ENCODE data around the gene HEMGN. TPM values are rescaled to one million over a fixed set of nuclear protein-coding genes. Genes with fewer than 3 reads are reported as not detected.

HEMGN gene
- total RNA-seq, 2 experiments from 2014 or later, result 1.2 to 1.4 TPM

DNA sequence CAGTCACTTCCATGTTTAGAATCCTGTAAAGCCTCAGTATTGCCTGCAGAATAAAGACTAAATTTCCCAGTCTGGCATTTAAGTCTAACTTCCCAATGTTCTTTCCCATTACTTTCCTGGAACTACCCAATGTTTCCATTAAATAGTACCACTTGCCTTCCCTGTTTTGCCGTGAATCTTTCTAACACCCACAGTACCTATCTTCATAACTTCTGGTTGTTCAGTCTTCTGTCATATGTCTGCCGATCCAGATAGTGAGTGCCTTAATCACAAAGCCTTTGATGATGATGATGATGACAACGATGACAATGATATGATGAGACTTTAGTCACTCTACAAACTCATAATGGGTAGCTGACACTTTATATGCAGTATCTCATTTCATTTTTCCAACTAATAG is 6.6 kb upstream of the HEMGN start:
- no peaks in the 10 kb centered on the region for H3K27me3 Mint-ChIP-seq
- DNase-seq, result no peak
- H3K4me1 Mint-ChIP-seq (ENCODE audit: low read depth), result no peaks in the 10 kb centered on the region
- ATAC-seq, result no peak
- TF ChIP-seq, protein P1, sequence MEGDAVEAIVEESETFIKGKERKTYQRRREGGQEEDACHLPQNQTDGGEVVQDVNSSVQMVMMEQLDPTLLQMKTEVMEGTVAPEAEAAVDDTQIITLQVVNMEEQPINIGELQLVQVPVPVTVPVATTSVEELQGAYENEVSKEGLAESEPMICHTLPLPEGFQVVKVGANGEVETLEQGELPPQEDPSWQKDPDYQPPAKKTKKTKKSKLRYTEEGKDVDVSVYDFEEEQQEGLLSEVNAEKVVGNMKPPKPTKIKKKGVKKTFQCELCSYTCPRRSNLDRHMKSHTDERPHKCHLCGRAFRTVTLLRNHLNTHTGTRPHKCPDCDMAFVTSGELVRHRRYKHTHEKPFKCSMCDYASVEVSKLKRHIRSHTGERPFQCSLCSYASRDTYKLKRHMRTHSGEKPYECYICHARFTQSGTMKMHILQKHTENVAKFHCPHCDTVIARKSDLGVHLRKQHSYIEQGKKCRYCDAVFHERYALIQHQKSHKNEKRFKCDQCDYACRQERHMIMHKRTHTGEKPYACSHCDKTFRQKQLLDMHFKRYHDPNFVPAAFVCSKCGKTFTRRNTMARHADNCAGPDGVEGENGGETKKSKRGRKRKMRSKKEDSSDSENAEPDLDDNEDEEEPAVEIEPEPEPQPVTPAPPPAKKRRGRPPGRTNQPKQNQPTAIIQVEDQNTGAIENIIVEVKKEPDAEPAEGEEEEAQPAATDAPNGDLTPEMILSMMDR (IDR thresholded peaks at IDR 0.05), result no peak
- no peaks in the 10 kb centered on the region for H3K9me3 Mint-ChIP-seq
- no peak overlapping the region for H3K27ac Mint-ChIP-seq
- POLR2A ChIA-PET, result interaction anchor here (0.7 to 1.2 kb wide), 4 partner anchors 20 to 43 kb away, joined by 3 to 6 read pairs (median 4); no protein-coding TSS in a partner anchor
- no peaks in the 10 kb centered on the region for H3K36me3 Mint-ChIP-seq (ENCODE audit: low read depth)
- CTCF ChIA-PET, result interaction anchor here (0.9 to 3.3 kb wide), 4 partner anchors 10 to 77 kb away, joined by 3 to 20 read pairs (median 6); partner anchors contain the start of gene TRMO
- intact Hi-C loops (cut with micrococcal nuclease), result no loop called here
- H3K4me3 Mint-ChIP-seq, result no peak overlapping the region

DNA sequence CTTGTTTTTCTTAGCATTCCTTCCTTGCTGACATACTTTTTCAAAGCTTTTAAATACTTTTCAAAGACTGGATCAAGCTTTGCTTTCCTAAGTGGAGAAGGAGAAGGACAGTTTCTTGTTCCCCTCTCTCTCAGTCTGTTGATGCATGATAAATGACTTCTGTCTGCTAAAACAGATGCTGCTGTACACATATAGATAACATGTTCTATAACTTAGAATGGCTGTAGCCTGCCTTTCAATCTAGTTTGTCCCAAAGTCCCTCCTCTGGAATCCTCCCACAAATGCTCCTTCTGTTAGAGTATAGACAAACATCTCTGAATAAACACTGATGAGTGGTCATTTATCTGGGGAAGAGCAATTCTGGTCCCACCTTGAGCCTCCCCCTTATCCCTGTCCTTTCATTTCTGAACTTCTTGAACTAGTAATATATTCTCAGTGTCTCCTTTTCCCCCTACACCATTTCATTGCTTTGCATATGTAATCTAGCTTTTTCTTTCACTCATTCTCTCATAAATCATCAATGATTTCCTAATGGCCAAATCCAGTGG is 5.4 kb upstream of the HEMGN start:
- intact Hi-C loops (cut with micrococcal nuclease), result no loop called here
- no peaks in the 10 kb centered on the region for H3K9me3 Mint-ChIP-seq
- TF ChIP-seq, protein P1 (IDR thresholded peaks at IDR 0.05), result no peak
- no peak overlapping the region for H3K4me3 Mint-ChIP-seq
- ATAC-seq, result no peak
- CTCF ChIA-PET, result interaction anchor here (1.2 to 3.3 kb wide), 5 partner anchors 10 to 40 kb away, joined by 3 to 20 read pairs (median 6); partner anchors contain the start of genes ANP32B and TRMO
- POLR2A ChIA-PET, result interaction anchor here (0.6 to 7.6 kb wide), 3 partner anchors 39 to 290 kb away, joined by 3 to 40 read pairs (median 3); partner anchors contain the start of gene ANP32B
- no peaks in the 10 kb centered on the region for H3K36me3 Mint-ChIP-seq (ENCODE audit: low read depth)
- no peaks in the 10 kb centered on the region for H3K27me3 Mint-ChIP-seq
- DNase-seq, result no peak
- H3K4me1 Mint-ChIP-seq (ENCODE audit: low read depth), result peaks cover 5% of the 10 kb centered on the region
- H3K27ac Mint-ChIP-seq, result no peak overlapping the region

DNA sequence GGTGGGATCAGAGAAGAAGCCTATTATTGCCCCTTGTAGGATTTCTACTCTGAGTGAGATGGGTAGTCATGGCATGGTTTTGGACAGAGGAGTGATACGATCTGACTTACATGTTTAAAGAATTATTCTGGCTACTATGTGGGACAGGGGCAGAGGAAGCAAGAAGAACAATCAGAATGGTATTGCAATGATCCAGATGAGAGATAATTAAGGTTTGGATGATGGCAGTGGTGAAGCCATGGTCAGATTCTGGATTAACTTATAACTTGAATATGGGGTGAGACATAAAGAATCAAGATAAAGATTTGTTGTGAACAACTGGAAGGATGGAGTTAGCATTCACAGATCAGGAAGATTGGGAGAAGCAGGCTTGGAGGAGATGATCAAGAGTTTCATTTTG is 3.4 kb upstream of the HEMGN start:
- intact Hi-C loops (cut with micrococcal nuclease), result no loop called here
- no peaks in the 10 kb centered on the region for H3K36me3 Mint-ChIP-seq (ENCODE audit: low read depth)
- peaks cover 17% of the 10 kb centered on the region for H3K4me1 Mint-ChIP-seq (ENCODE audit: low read depth)
- DNase-seq (no peak), ATAC-seq (no peak)
- POLR2A ChIA-PET, result interaction anchor here (7.6 kb wide), 1 partner anchor 41 kb away, joined by 40 read pairs; the partner anchor contains the start of gene ANP32B
- H3K27ac Mint-ChIP-seq, result no peak overlapping the region
- no peaks in the 10 kb centered on the region for H3K27me3 Mint-ChIP-seq
- no peaks in the 10 kb centered on the region for H3K9me3 Mint-ChIP-seq
- TF ChIP-seq, protein P1 (IDR thresholded peaks at IDR 0.05), result no peak
- CTCF ChIA-PET, result interaction anchor here (0.9 to 3.3 kb wide), 6 partner anchors 12 to 93 kb away, joined by 3 to 20 read pairs (median 5); partner anchors contain the start of gene TRMO
- H3K4me3 Mint-ChIP-seq, result no peak overlapping the region

DNA sequence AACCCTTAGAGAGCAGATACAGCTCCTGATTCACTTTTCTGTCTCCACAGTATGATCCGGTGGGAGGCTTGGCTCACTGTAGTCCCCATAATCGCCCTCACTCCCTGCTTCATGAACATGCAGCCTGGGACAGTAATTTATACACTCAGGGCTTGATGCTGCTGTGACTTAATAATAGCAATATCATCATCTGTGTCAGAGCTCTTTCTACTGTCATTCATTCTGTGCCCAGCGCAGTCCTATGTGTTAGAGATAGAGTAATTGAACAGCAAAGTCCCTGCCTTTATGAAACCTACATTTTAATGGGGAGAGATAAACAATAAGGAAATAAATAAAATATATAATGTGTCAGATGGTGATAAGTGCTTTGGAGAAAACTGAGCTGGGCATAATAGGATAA is 2.8 kb upstream of the HEMGN start:
- Mint-ChIP-seq H3K27me3 (no peaks in the 10 kb centered on the region), H3K4me3 (no peak overlapping the region), H3K4me1 (ENCODE audit: low read depth) (peaks cover 22% of the 10 kb centered on the region), H3K9me3 (no peaks in the 10 kb centered on the region), H3K36me3 (ENCODE audit: low read depth) (no peaks in the 10 kb centered on the region), H3K27ac (no peak overlapping the region)
- TF ChIP-seq, protein P1 (IDR thresholded peaks at IDR 0.05), result no peak
- intact Hi-C loops (cut with micrococcal nuclease), result no loop called here
- no peak for ATAC-seq
- no peak for DNase-seq
- POLR2A ChIA-PET, result interaction anchor here (7.6 kb wide), 1 partner anchor 41 kb away, joined by 40 read pairs; the partner anchor contains the start of gene ANP32B
- CTCF ChIA-PET, result interaction anchor here (1.1 to 2.1 kb wide), 3 partner anchors 17 to 94 kb away, joined by 4 to 12 read pairs (median 4); no protein-coding TSS in a partner anchor

DNA sequence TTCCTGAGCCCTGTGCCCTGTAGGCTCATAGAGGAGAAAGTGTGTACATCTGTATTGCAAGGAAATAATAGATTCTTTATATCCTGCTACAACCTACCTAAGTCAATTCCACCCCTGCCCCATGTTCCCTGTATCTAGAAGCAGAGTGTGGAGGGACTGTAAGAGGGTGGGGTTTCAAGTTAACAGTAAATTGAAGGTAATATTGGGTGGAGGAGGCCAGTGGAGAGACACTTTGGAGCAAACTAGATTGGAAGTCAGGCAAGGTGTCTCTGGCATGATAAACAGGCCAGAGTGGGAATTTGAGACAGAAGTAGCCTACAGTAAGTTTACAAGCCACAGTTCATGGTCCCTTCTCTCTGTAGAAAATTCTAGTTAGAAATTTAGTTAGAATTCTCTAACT is 2.3 kb upstream of the HEMGN start:
- TF ChIP-seq, protein P1 (IDR thresholded peaks at IDR 0.05), result no peak
- ChIA-PET CTCF (interaction anchor here (1.1 to 2.1 kb wide), 3 partner anchors 16 to 95 kb away, joined by 4 to 12 read pairs (median 4); no protein-coding TSS in a partner anchor), POLR2A (interaction anchor here (7.6 kb wide), 1 partner anchor 42 kb away, joined by 40 read pairs; the partner anchor contains the start of gene ANP32B)
- H3K27ac Mint-ChIP-seq, result no peak overlapping the region
- no peaks in the 10 kb centered on the region for H3K36me3 Mint-ChIP-seq (ENCODE audit: low read depth)
- no peaks in the 10 kb centered on the region for H3K27me3 Mint-ChIP-seq
- peaks cover 26% of the 10 kb centered on the region for H3K4me1 Mint-ChIP-seq (ENCODE audit: low read depth)
- intact Hi-C loops (cut with micrococcal nuclease), result no loop called here
- no peak for DNase-seq
- no peak for ATAC-seq
- no peaks in the 10 kb centered on the region for H3K9me3 Mint-ChIP-seq
- no peak overlapping the region for H3K4me3 Mint-ChIP-seq
